ENCODE results near the gene NAALADL2. TPM values are rescaled to one million over a fixed set of nuclear protein-coding genes. Genes with fewer than 3 reads are reported as not detected.

NAALADL2 gene
- total RNA-seq, 1 donor from 2014 or later: 12.5 TPM

DNA sequence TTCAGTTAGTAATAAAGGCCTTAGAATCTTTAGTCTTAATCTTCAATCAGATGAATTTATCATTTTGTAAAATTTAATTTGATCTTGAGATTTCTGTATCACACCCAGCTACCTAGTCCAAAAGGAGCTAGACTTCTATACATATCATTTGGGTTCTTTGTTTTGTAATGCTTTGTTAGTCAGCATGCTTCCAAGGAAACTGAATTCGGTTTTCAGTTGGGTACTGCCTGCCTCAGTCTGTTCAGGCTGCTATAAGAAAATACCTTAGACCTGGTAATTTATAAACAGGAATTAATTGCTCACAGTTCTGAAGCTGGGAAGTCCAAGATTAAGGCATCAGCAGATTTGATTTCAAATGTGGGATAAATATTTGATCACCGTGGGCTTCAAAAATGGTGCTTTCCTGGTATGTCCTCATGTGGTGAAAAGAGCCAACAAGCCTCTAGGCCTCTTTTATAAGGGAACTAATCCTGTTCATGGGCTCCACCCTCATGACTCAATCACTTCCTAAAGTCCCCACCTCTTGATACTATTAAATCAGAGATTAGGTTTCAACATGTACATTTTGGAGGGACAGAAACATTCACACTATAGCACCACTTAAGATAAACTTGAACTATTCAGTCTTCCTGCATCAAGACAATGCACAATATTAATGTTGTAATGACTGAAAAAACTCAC is 800.7 kb downstream of the NAALADL2 start:
- Histone ChIP-seq H3K27me3 (no peaks in the 10 kb centered on the region), H3K4me3 (no peak overlapping the region), H3K4me1 (no peaks in the 10 kb centered on the region), H3K27ac (no peak overlapping the region), H3K9me3 (no peaks in the 10 kb centered on the region), H3K36me3 (no peaks in the 10 kb centered on the region)
- intact Hi-C loops (cut with DNase I): no loop called here
- no peak for TF ChIP-seq POLR2AphosphoS5 (IDR thresholded peaks at IDR 0.05; ENCODE audit: insufficient read depth in 1 of 2, low read depth in 1 of 2)
- DNase-seq (ENCODE audit: extremely low spot score in 2 of 2): no peak

DNA sequence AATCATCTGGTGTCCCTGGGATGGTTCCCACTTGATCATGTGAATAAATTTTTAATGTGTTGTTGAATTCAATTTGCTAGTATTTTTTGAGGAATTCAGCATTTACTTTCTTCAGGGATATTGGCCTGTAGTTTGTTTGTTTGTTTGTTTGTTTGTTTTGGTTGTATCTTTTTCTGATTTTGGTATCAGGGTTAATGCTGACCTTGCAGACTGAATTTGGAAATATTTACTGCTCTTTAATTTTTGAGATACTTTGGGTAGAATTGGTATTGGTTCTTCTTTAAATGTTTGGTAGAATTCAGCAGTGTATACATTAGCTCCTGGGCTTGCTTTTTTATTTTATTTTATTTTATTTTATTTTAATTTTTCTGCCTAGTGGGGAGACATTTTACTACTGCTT is 803.7 kb downstream of the NAALADL2 start:
- Histone ChIP-seq H3K27ac (no peak overlapping the region), H3K9me3 (no peaks in the 10 kb centered on the region), H3K27me3 (no peaks in the 10 kb centered on the region), H3K36me3 (no peaks in the 10 kb centered on the region), H3K4me3 (no peak overlapping the region), H3K4me1 (no peaks in the 10 kb centered on the region)
- intact Hi-C loops (cut with DNase I): no loop called here
- no peak for DNase-seq (ENCODE audit: extremely low spot score in 2 of 2)
- TF ChIP-seq POLR2AphosphoS5 (IDR thresholded peaks at IDR 0.05; ENCODE audit: insufficient read depth in 1 of 2, low read depth in 1 of 2) (no peak), POLR2A (IDR thresholded peaks at IDR 0.05) (no peak)
- TF ChIP-seq, protein P1, sequence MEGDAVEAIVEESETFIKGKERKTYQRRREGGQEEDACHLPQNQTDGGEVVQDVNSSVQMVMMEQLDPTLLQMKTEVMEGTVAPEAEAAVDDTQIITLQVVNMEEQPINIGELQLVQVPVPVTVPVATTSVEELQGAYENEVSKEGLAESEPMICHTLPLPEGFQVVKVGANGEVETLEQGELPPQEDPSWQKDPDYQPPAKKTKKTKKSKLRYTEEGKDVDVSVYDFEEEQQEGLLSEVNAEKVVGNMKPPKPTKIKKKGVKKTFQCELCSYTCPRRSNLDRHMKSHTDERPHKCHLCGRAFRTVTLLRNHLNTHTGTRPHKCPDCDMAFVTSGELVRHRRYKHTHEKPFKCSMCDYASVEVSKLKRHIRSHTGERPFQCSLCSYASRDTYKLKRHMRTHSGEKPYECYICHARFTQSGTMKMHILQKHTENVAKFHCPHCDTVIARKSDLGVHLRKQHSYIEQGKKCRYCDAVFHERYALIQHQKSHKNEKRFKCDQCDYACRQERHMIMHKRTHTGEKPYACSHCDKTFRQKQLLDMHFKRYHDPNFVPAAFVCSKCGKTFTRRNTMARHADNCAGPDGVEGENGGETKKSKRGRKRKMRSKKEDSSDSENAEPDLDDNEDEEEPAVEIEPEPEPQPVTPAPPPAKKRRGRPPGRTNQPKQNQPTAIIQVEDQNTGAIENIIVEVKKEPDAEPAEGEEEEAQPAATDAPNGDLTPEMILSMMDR (IDR thresholded peaks at IDR 0.05): no peak

DNA sequence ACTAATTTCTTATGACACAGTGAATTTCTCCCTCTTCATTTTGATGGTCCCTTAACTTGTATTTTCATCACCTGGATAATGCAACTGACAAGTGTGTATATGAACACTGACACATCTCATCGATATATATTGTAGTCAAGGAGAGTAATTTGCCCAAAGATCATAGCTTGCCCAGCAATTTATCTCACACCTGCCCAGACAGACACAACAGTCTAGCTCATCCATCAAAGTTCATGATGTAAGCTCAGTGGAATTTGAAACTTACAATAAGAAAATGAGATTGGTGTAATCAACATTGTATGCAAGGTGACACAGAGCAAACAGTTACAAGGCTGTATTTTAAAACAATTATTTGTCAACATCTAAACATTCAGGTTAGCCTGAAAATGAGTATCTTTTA is 805.8 kb downstream of the NAALADL2 start:
- no peak for DNase-seq (ENCODE audit: extremely low spot score in 2 of 2)
- Histone ChIP-seq H3K27ac (no peak overlapping the region), H3K27me3 (no peaks in the 10 kb centered on the region), H3K4me3 (no peak overlapping the region), H3K4me1 (no peaks in the 10 kb centered on the region), H3K36me3 (no peaks in the 10 kb centered on the region), H3K9me3 (no peaks in the 10 kb centered on the region)
- intact Hi-C loops (cut with DNase I): no loop called here
- TF ChIP-seq POLR2AphosphoS5 (IDR thresholded peaks at IDR 0.05; ENCODE audit: insufficient read depth in 1 of 2, low read depth in 1 of 2) (no peak), POLR2A (IDR thresholded peaks at IDR 0.05) (no peak)
- TF ChIP-seq, protein P1 (IDR thresholded peaks at IDR 0.05): no peak

DNA sequence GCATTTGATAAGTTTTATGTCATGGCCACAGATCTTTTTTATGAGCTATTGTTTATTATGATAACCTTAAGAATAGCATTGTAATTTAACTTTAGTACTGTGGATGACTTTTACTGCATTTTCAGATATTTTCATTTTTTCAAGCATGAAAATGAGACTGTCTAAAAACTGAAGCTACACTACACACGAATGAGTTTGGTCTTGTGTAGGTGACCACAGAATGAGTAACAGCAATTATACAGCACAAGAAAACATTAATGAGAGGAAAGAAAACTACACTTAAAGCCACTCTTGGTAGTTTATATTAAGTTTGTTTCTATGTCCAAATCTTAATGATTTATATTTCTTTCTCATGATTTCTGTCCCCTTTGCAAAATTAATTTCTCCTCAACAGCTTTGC is 809.2 kb downstream of the NAALADL2 start:
- no peaks in the 10 kb centered on the region for H3K4me1 ChIP-seq
- DNase-seq (ENCODE audit: extremely low spot score in 2 of 2): no peak
- no peaks in the 10 kb centered on the region for H3K9me3 ChIP-seq
- no peaks in the 10 kb centered on the region for H3K27me3 ChIP-seq
- TF ChIP-seq POLR2A (IDR thresholded peaks at IDR 0.05): no peak
- no peak for TF ChIP-seq POLR2AphosphoS5 (IDR thresholded peaks at IDR 0.05; ENCODE audit: insufficient read depth in 1 of 2, low read depth in 1 of 2)
- TF ChIP-seq, protein P1 (IDR thresholded peaks at IDR 0.05): no peak
- H3K27ac ChIP-seq: no peak overlapping the region
- H3K4me3 ChIP-seq: no peak overlapping the region
- intact Hi-C loops (cut with DNase I): no loop called here
- H3K36me3 ChIP-seq: no peaks in the 10 kb centered on the region

DNA sequence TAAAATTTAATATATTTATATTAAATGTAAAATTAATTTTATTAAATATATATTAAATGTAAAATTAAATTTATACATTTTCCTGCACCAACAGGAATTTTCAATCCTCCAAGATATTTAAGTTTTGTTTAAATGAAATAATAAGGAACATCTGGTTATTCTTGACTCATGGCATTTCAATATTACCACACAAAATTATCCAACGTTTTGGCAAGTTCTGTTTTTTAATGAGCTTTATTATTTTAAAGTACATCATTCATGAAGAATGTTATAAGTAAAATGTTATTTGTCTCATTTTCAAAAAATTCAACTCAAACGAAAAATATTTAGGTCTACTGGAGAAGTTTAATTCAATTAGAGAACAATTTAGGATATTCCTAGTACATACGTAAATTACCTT is 811.4 kb downstream of the NAALADL2 start:
- no peak for TF ChIP-seq POLR2AphosphoS5 (IDR thresholded peaks at IDR 0.05; ENCODE audit: insufficient read depth in 1 of 2, low read depth in 1 of 2)
- TF ChIP-seq, protein P1 (IDR thresholded peaks at IDR 0.05): no peak
- TF ChIP-seq POLR2A (IDR thresholded peaks at IDR 0.05): no peak
- no peak overlapping the region for H3K4me3 ChIP-seq
- intact Hi-C loops (cut with DNase I): no loop called here

More for the DNA sequence above, 811.4 kb downstream of the NAALADL2 start:
- no peak overlapping the region for H3K27ac ChIP-seq
- no peaks in the 10 kb centered on the region for H3K27me3 ChIP-seq
- no peaks in the 10 kb centered on the region for H3K9me3 ChIP-seq
- DNase-seq (ENCODE audit: extremely low spot score in 2 of 2): no peak
- no peaks in the 10 kb centered on the region for H3K4me1 ChIP-seq
- H3K36me3 ChIP-seq: no peaks in the 10 kb centered on the region

Data from vagina (tissue), 2 donors.